ENCODE data around the gene EFCAB6.

DNA sequence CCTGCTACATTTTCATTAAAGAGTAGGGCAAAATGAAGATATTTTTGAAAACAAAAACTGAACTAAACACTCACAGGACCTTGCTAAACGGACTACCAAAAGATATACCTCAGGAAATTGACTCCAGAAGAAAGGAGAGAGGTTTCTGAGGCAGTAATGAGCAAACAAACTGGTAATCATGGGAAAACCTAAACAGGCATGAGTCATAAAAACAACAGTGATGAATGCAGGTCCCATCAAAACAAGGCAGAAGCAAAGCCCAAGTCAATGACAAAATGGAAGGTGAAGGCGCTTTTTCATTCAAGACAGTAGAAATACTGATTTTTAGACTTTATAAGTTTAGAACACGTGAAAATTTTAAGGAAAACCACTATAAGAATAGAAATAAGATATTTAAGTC lies 104.5 kb downstream of the EFCAB6 start:
- TF ChIP-seq, protein P1, sequence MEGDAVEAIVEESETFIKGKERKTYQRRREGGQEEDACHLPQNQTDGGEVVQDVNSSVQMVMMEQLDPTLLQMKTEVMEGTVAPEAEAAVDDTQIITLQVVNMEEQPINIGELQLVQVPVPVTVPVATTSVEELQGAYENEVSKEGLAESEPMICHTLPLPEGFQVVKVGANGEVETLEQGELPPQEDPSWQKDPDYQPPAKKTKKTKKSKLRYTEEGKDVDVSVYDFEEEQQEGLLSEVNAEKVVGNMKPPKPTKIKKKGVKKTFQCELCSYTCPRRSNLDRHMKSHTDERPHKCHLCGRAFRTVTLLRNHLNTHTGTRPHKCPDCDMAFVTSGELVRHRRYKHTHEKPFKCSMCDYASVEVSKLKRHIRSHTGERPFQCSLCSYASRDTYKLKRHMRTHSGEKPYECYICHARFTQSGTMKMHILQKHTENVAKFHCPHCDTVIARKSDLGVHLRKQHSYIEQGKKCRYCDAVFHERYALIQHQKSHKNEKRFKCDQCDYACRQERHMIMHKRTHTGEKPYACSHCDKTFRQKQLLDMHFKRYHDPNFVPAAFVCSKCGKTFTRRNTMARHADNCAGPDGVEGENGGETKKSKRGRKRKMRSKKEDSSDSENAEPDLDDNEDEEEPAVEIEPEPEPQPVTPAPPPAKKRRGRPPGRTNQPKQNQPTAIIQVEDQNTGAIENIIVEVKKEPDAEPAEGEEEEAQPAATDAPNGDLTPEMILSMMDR (IDR thresholded peaks at IDR 0.05), result no peak
- TF ChIP-seq POLR2A (IDR thresholded peaks at IDR 0.05) (no peak), POLR2AphosphoS5 (IDR thresholded peaks at IDR 0.05) (no peak)
